Epidermal melanocyte (primary cell): ENCODE measurements around the gene ERMARD.
"Not testable (repeated sequence)": the region's sequence is repeated elsewhere in the genome, so short reads cannot be mapped to it uniquely, and the experiment has no call there.

Experiments used
- DNase-seq: peaks from one replicate; pipeline ENCODE4 v3.0.0; 2011; ENCODE audit warnings: low spot score; ENCODE audit not compliant: insufficient read length

Gene ERMARD

DNA sequence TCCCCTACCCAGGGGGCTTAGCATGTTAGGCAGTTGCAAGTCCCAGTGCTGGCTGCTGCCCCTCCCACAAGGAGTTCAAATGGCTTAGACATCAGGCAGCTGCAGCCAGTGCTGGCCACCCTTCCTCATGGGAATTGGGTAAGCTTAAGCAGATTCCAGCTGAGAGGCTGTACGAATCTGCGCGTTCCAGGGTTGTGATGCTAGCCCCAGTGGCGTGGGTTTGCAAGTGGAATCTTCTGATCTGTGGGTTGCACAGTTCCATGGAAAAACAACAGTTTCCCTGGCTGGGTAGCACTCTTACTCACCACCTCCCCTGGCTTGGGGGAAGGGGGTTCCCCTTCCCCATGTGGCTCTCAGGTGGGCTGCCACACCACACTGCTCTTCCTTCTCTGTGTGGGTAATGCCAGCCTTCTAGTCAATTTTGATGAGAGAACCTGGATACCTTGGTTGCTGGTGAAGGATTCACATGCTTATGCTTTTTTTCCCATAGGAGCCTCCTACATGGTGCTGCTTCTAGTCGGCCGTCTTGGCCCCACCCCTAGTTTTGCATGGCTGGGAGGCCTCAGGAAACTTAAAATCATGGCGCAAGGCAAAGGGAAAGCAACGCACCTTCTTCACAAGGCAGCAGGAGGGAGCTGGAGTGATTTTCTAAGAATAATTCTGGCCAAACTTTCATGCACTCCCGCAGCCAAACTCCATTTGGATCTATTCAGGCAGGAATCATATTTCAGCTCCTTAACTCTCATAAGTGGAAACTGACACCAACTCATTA is 13.0 kb upstream of the ERMARD start:
- no peak for DNase-seq

DNA sequence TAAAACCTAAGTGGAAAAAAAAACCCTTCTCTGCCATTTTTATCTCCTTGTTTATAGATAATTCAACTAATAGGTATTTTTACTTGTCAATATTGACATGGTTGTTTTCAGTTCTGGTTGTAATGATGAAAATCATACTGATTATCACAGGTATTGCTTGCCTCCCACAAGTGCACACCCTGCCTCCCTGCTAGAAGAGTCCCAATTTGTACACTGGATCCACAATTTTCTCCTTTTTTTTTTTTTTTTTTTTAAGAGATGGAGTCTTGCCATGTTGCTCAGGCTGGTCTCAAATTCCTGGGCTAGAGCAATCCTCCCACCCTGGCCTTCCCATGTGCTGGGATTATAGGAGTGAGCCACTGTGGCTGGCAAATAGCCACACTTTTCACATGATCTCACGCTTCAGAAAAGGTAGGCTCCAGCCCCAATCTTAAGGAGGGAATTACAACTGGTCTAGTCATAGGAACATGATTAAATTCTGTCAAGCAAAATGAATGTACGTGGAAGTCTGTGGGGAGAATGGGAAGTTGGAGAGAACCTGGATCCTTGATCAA is 12.4 kb upstream of the ERMARD start:
- DNase-seq = no peak

DNA sequence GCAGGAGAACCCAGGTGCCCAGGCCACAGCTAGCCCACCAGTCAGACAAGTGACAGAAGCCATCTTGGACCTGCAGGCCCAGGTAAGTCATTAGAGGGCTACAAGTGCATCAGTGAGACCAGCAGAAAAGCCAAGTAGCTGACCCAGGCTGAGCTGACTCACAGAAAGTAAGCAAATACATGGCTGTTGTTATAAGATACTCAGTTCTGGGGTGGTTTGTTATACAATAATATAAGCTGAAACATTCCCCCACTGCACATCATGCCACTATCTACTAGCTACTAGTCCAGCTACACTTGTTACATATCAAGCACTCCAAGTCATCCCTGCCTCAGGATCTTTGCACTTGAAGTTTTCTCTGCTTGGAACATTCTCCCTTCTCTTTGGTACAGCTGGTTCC is 10.1 kb upstream of the ERMARD start:
- no peak for DNase-seq

DNA sequence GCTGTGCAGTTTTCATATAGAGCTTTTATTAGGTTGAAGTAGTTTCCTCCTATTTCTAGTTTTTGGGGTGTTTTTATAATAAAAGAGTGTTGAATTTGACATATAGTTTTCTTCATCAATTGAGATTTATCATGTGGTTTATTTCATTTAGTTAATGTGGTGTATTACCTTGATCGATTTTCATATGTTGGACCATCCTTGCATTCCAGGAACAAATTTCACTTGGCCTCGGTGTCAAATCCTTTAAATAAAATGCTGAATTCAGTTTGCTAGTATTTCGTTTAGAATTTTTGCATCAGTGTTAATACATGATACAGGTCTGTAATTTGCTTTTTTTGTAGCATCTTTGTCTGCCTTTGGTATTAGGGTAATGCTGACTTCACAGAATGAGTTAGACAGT is 6.0 kb upstream of the ERMARD start:
- no peak for DNase-seq

DNA sequence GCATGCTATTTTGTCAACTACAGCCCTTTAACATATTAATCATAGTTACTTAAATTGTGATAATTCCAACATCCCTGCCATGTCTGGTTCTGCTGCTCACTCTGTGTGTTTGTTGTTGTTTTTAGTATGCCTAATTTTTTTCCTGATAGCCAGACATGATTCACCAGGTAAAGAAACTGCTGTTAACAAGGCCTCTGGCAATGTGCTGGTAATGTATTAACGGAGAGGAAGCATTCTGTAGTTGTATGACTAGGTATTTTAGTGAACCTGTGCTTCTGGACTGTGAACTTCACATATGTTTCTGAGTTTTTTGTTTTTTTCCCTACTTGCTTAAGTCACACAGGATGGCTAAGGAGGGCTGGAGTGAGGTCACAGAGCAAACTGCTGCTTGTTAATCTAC is 4.9 kb upstream of the ERMARD start:
- no peak for DNase-seq

DNA sequence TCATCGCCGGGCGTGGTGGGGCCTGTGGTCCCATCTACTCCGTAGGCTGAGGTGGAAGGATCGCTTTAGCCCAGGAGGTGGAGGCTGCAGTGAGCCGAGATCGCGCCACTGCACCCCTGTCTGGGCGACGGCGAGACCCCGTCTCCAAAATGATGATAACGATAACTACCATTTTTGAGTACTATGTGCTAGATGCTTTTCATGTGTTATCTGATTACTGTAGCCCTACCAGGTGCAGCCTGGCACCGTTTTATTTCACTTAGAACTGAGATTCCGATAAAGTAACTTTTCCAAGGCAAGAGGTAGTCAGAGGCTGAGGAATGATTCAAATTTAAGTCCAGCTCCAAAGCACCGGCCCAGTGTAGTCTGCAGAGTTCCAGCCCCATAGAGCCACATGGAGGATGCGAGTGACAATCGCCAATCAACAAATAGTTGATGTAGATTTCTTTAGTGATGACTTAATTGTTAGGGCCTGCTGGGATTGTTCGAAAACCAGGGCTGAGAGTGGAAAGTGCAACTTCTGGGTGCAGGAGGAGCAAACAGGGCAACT is 727 bp downstream of the ERMARD start:
- DNase-seq = no peak

DNA sequence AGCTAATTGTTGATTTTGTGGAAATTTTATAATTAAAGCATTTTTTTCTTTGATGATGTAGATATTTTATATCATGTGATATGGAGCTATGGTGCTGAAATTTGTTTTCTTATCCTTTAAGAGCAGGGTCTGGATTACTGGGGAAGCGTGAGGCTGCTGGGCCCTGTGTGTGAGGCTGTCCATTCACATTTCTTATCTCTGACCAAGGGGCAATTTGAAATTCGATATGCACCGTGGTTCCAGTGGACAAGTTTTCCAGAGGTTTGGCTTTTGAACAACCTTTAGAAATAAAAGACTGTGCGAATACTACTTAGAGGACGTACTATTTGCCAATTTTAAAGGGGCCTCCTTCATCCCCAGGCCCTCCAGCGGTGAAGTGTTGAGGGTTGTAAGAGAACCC is 3.7 kb downstream of the ERMARD start:
- DNase-seq = no peak

DNA sequence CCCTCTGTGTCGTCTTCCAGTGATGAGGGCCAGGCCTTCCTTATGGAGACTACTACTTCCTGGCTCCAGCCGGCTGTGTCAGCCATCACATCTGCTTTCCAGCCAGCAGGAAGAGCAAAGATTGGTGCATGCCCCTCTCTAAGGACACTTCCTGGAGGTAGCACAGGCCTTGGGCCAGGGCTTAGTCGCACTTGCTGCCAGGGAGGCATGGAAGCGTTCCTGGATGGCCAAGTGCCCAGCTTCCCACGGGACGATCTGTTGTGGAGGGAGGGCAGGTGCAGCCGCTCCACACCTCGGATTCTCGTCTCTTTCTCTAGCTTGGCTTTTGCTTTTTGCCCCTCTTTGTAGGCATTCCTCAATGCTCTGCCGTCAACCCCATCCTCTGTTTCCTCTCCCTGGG is 11.9 kb downstream of the ERMARD start:
- no peak for DNase-seq

DNA sequence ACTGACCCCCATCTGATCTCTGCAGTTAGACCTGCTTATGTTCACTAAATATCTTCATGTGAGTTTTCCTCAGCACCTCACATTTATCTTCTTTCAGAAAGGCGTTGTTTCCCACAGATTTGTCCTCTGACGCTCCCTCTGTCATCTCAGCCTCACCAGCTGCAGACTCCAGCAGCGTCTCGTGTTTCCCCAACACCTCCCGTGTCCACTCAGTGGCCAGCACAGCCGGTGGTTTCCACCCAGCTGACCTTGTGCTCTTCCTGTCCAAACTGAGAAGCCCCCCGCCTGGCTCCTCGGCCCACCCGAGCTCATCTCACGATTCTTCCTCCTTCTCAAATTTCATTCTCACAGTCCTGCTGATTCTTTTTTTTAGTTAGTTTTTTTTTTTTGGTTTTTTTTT is 12.5 kb downstream of the ERMARD start:
- DNase-seq = no peak

DNA sequence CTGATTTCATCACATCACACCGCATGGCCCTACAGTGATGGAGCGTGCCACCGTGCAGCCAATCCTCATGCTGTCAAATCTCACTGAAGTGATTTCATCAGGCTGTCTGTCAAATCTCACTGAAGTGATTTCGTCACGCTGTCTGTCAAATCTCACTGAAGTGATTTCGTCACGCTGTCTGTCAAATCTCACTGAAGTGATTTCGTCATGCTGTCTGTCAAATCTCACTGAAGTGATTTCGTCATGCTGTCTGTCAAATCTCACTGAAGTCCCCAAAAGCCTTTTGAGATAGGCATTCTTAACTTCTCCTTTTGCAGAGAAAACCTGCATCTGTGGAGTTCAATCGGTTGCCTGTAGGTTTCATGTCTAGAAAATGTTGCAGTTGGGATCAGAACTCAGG is 14.4 kb downstream of the ERMARD start:
- DNase-seq = not testable (repeated sequence)

DNA sequence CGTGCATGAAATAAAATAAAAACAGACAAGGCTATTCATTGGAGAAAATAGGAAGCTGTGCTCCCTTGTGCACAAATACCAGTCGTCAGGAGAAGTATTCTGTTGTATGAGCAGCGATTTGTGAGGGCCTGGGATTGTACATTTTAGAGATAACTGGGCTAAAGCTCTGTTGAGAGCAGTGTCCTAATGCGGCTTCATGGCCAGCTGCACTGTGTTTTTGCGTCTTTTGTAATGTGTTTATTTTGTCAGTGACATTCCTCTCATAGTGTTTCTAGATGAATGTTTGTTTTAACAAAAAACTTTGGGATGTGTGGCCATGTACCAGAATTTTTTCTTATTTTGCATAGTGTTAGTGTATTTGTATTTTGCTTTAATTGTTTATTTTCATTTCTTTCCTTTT is 14.8 kb downstream of the ERMARD start:
- no peak for DNase-seq

DNA sequence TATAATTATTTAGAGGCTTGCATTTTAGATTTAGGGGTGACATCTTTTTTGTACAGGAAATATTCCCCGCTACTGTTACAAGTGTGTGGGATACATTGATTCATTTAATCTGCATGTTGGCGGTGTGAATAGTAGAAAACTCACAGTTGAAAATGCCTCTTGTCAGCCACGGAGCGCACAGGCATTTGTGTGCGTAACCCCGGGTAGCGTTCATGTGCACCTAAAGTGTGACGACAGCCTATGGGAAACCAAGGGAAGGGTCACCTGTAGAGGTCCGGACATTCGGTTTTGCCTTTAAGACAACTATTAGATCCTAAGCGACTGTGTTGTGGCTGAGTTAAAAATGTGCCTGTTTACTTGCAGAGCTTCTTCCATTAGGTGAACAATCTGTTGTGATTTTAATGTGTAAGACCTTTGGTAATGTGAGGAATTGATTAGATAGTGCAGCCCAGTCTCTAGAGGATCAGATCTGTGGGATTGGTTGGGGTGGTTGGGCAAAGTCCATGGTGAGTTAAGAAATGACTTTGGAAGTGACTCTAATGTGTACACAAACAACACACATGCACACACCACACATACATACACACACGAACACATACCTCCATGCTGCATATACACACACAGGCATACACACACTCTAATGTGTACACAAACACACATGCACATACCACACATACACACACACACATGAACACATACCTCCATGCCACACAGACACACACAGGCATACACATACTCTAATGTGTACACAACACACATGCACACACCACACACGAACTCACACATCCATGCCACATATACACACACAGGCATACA is 15.7 kb downstream of the ERMARD start:
- DNase-seq = no peak

DNA sequence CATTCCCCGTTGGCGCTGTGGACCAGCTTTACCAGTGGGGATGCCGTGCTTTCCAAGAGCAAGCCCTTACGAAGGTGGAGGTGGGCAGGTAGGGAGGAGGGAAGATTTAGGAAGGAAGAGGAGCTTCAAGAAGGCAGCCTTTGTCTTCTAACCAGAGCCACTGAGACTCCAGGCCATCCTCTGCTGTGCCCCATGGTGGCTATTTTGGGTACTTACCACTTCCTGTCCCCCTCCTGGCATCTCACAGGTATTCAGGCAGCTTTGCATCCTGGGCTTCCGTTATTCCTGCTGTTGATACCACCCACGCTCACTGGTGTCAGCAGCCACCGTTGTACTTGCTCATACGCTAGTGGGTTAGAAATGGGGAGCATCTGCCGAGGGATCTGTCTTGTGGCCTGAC is 22.9 kb downstream of the ERMARD start:
- no peak for DNase-seq

DNA sequence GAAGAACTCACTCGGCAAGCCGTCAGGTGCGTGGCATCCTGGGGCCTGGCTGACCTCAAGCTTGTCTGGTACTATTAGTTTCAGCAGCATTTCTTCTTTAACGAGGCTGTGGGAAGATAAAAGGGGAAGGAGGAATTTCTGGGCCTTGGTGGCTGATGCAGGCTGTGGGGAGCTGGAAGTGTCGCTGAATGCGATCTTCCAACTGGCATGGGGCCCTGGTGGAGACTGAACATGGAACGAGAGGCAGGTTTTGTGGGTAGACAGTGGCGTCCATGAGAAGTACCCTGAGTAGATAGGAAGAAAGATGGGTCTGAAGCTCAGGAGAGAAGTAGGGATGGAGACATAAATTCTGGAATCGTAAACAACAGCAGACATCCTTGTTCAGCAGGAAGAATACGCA is 23.9 kb downstream of the ERMARD start:
- DNase-seq = no peak

DNA sequence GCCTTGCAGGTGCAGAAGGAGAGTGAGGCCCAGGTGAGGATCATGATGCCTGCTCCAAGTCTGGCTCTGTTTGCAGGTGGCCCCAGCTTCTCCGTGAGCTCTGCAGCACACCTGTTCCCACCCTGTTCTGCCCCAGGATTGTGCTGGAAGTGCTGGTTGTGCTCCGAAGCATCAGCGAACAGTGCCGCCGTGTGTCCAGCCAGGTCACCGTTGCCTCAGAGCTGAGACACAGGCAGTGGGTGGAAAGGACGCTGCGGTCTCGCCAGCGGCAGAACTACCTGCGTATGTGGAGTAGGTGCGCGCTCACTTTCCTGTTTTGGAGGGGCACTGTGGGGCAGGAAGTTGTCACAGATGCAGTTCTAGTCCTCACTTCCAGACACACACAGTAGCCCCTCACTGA is 25.0 kb downstream of the ERMARD start:
- DNase-seq = no peak

DNA sequence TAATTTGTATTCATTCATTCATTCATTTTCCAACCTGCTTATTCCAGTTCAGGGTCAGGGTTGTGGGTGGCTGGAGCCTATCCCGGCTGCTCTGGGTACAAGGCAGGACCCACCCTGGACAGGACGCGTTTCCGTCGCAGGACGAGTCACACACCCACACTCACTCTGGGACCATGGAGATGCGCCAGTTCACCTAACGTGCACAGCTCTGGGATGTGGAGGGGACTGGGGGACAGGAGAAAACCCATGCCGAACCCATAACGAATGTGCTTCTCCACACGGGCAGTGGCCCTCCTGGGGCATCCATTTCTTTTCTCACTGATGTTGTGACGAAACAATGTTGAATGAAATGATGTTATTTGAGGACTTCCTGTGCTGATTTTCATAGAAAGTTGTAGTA is 26.5 kb downstream of the ERMARD start:
- no peak for DNase-seq

DNA sequence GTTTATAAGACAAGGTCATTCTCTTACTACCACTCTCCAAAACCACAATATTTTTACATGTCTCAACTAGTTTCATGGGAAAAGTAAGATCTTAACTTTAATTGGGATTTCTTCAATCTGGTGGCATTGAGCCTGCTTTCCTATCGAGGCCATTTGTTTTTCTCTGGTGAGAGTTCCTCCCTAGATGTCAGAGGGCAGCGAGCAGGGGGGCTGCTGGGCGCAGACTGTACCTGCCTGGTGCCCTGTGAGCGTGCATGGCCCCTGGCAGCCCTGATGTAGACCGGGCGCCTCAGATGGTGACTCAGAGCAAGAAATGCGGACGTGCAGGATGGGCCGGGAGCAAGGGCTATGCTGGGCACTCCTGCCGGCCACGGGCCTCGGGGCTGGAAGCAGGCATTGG is 27.2 kb downstream of the ERMARD start:
- DNase-seq = no peak

DNA sequence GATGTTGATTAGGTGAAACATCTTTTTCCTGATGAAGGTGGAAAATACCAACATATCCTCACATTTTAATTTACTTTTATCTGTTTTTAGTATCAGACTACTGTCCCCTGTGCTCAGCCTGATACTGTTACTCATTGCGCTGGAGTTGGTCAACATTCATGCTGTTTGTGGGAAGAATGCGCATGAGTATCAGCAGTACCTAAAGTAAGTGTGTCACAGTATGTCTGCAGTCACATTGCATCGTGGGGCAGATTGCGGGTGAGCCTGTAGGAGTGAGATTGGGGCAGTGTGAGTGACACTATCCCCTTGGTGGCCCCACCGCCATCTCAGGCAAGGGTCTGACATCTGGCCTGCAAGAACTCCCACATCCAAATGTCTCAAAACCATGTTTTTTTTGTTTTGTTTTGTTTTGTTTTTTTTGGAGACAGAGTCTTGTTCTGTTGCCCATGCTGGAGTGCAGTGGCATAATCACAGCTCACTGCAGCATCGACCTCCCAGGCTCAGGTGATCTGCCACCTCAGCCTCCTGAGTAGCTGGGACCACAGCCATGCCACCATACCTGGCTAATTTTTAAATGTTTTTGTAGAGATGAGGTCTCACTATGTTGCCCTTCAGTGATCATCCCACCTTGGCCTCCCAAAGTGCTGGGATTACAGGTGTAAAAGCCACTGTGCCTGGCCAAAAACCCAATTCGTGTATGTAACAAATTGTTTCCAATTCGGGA is 27.8 kb downstream of the ERMARD start:
- DNase-seq = no peak

DNA sequence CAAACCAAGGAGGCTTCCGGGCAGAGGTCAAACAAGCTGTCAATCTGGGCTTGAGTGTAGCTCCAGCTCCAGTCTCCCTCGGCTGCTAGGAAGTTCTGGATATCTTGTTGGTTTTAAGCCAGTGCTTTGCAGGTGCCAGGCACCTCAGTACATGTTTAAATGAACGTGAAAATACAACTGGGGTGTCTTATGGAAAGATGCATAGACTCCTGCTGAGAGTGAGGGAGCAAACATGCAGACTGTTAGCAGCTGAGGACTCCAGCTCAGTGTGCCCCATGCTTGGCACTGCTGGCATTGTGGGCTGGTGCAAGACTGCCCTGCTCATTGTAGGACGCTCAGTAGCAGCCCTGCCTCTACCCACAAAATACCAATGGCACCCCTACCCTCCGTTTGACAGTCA is 28.5 kb downstream of the ERMARD start:
- no peak for DNase-seq

DNA sequence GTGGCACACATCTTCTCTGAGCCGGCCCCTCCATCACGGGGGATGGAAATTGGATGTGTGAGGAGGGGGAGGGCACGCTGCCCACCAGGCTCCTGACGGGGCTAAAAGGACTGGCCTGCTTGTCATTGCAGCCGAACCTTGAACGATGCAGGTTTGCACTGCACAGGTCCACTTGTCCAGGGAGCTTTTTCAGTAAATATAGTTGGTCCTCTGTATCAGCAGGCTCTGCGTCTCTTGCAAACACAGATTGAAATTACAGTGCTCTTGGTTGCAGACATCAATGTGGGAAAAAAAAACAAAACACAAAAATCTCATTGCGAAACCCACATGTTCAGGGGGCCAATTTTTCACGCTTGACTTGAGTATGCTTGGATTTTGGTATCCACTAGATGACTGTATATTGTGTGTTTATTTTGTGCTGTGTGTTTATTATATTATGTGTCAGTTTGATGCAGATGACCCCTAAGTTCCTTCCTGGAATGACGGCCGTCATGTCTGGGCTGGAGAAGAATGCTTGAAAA is 29.2 kb downstream of the ERMARD start:
- DNase-seq = no peak

DNA sequence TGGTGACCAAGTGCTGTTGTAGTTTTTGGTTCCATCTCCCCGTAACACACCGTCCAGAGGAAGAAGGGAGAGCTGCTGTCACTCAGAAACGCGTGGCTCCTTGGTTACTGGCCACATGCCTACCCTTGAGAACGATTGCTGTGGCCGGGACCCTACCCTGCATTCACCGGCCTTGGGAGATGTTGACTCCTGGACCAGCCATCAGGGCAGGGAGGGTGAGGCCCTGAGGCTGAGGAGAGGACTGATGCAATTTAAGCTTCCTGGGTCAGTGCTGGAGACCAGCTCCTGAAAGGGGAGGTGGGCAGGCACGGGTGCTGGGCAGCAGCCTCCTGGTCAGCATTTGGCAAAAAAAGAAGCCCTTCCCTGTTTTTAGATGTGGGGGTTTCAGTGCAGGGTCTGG is 31.5 kb downstream of the ERMARD start:
- DNase-seq = no peak
